Karpas-422 (cell line): ENCODE measurements around the gene HNRNPM. TPM values are rescaled to one million over a fixed set of nuclear protein-coding genes. Genes with fewer than 3 reads are reported as not detected.
A peak's percentile ranks its signal among the peaks of the same experiment; 100 is the strongest.

Experiments
- DNase-seq: peaks from one replicate; pipeline ENCODE4 v3.0.0-alpha.2; 2015
- H2AFZ ChIP-seq: fragments of 200-600 bp; sonication (generic); 2 replicates; pipeline ENCODE4 v1.6.1; 2014; ENCODE audit warnings: antibody characterized with exemption, low read length, mixed read lengths
- H3K27ac ChIP-seq: fragments of 200-600 bp; sonication (generic); 2 replicates; pipeline ENCODE4 v1.5.1; 2014; ENCODE audit warnings: mild to moderate bottlenecking, low read length, moderate library complexity
- H3K27me3 ChIP-seq: fragments of 200-600 bp; sonication (generic); 2 replicates; pipeline ENCODE4 v1.6.1; 2014; ENCODE audit warnings: low read length, mixed read lengths
- H3K36me3 ChIP-seq: fragments of 200-600 bp; sonication (generic); 2 replicates; pipeline ENCODE4 v1.6.1; 2014; ENCODE audit warnings: low read length, mixed read lengths; ENCODE audit not compliant: insufficient read depth
- H3K4me1 ChIP-seq: fragments of 200-600 bp; sonication (generic); 2 replicates; pipeline ENCODE4 v1.6.1; 2014; ENCODE audit warnings: mild to moderate bottlenecking, low read length, mixed read lengths
- H3K4me2 ChIP-seq: fragments of 200-600 bp; sonication (generic); 2 replicates; pipeline ENCODE4 v1.6.1; 2014; ENCODE audit warnings: low read length, low read depth, mild to moderate bottlenecking; ENCODE audit not compliant: poor library complexity, severe bottlenecking
- H3K4me3 ChIP-seq: fragments of 200-600 bp; sonication (generic); 2 replicates; pipeline ENCODE4 v1.5.1; 2014; ENCODE audit warnings: mild to moderate bottlenecking, antibody characterized with exemption, low read length, mixed read lengths
- H3K79me2 ChIP-seq: fragments of 200-600 bp; sonication (generic); 2 replicates; pipeline ENCODE4 v1.6.1; 2014; ENCODE audit warnings: mild to moderate bottlenecking, low read length, mixed read lengths
- H3K9ac ChIP-seq: fragments of 200-600 bp; sonication (generic); 2 replicates; pipeline ENCODE4 v1.6.0; 2014; ENCODE audit warnings: low read length
- H3K9me2 ChIP-seq: fragments of 200-600 bp; sonication (generic), shearing (Covaris generic); replicated peaks from 2 replicates; pipeline ENCODE4 v1.6.0; 2014; ENCODE audit warnings: mild to moderate bottlenecking, low read length, moderate library complexity; ENCODE audit not compliant: insufficient read depth
- H3K9me3 ChIP-seq: fragments of 300-700, 200-600 bp; sonication (generic); 2 replicates; pipeline ENCODE4 v1.6.1; 2014; ENCODE audit warnings: low read length, mixed read lengths
- H4K20me1 ChIP-seq: fragments of 200-600 bp; sonication (generic); 2 replicates; pipeline ENCODE4 v1.6.1; 2014; ENCODE audit warnings: mild to moderate bottlenecking, antibody characterized with exemption, low read length, low read depth; ENCODE audit not compliant: insufficient read depth
- total RNA-seq: library from RNA; depleted of rRNA; stranded (reverse); fragments of >200 nt; shearing (Covaris generic); gene quantifications from 2 replicates; pipeline ENCODE4 v1.2.3, GENCODE V29; 2014; ENCODE audit warnings: low replicate concordance; rRNA removed

The HNRNPM gene
- 34.4 and 94.9 TPM in 2 replicates for total RNA-seq

DNA sequence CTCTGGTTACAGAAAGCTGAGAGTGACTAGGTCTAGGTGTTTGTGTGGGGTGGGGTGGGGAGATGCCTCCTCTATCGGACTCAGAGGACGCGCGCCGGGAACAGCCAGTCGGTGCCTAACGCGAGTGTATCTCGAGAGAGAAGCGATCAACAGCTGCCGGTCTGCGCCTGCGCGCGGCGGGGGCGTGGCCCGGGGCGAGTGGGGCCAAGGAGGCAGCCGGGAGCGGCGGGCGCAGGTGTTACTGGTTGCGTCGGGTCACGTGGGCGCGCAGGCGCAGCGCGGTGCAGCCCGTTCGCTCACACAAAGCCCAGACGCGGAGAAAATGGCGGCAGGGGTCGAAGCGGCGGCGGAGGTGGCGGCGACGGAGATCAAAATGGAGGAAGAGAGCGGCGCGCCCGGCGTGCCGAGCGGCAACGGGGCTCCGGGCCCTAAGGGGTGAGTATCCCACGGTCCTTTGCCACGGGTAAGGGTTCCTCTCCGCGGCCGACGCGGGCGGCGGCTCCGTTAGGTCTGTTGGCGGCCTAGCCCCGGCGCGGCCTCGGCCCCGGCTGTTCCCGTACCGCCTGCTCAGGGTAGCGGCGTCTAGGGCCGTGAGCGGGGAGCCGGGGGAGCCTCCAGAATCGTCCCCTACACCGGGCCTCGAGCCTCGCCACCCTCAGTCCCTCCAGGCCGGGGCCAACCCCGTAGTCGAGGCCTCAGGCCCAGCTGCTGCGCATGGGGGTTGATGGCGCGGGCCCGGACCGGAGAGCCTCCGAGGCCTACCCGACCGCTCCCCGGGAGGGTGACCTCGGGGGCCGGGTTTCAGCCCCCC is at the start of gene HNRNPM:
HNRNPM (plus strand) TSS at position 299 of the 811 bp plus-strand sequence; CDS start at position 323, 24 bp downstream.
- Histone ChIP-seq H3K9ac (peak within 1 kb of the TSS; percentile 100), H3K4me1 (peaks cover 30% of the 10 kb centered on the region), H3K79me2 (peaks cover 51% of the 10 kb centered on the region), H3K36me3 (peaks cover 15% of the 10 kb centered on the region), H3K27ac (peak within 1 kb of the TSS; percentile 76), H3K4me3 (peak within 1 kb of the TSS; percentile 97), H2AFZ (peak within 1 kb of the TSS; percentile 68), H3K4me2 (peak within 1 kb of the TSS; percentile 79), H4K20me1 (peaks cover 37% of the 10 kb centered on the region), H3K9me3 (no peaks in the 10 kb centered on the region), H3K27me3 (no peaks in the 10 kb centered on the region), H3K9me2 (no peaks in the 10 kb centered on the region)
- peak; percentile 99 for DNase-seq

- Histone ChIP-seq H3K9ac (no peak overlapping the region), H3K27ac (no peak overlapping the region), H3K79me2 (peaks cover 75% of the 10 kb centered on the region), H3K4me2 (no peak overlapping the region), H3K4me1 (peaks cover 12% of the 10 kb centered on the region), H3K4me3 (no peak overlapping the region), H3K27me3 (no peaks in the 10 kb centered on the region), H2AFZ (no peak overlapping the region), H4K20me1 (peaks cover 54% of the 10 kb centered on the region), H3K9me3 (no peaks in the 10 kb centered on the region), H3K36me3 (no peaks in the 10 kb centered on the region), H3K9me2 (no peaks in the 10 kb centered on the region)
- peak; percentile 22 for DNase-seq
Observed at GRCh38 chr19:8395621-8396082, 49.1 kb upstream of the HNRNPM start.

DNA sequence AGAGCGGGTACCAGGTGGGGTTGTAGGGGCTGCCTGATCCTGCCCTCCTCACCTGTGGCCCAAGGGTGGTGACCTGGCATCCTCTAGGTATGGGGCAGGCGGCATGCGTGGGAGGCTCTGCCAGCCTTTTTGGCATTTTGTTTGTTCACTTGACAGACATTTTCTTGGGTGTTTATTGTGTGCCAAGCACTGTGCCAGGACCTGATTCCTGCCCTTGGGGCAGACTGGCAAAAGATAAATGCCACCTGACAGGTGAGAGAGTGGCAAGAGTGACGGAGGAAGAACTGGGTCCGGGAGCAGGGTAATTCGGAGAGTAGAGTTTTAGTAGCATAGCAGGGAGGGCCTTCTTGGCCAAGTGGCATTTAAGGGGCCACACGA is 48.6 kb upstream of the HNRNPM start:
- H2AFZ ChIP-seq: no peak overlapping the region
- H3K9me2 ChIP-seq: no peaks in the 10 kb centered on the region
- no peaks in the 10 kb centered on the region for H3K9me3 ChIP-seq
- no peak for DNase-seq
- H3K9ac ChIP-seq: no peak overlapping the region
- H3K27ac ChIP-seq: no peak overlapping the region
- H3K27me3 ChIP-seq: no peaks in the 10 kb centered on the region
- peaks cover 70% of the 10 kb centered on the region for H3K79me2 ChIP-seq
- peaks cover 50% of the 10 kb centered on the region for H4K20me1 ChIP-seq
- H3K36me3 ChIP-seq: no peaks in the 10 kb centered on the region
- no peak overlapping the region for H3K4me2 ChIP-seq
- H3K4me1 ChIP-seq: peaks cover 8% of the 10 kb centered on the region
- H3K4me3 ChIP-seq: no peak overlapping the region

GRCh38 chr19:8396563-8397203 is 48.1 kb upstream of the HNRNPM start:
- Histone ChIP-seq H2AFZ (no peak overlapping the region), H3K27ac (no peak overlapping the region), H3K27me3 (no peaks in the 10 kb centered on the region), H3K9me2 (no peaks in the 10 kb centered on the region), H4K20me1 (peaks cover 45% of the 10 kb centered on the region), H3K79me2 (peaks cover 65% of the 10 kb centered on the region), H3K36me3 (no peaks in the 10 kb centered on the region), H3K4me3 (no peak overlapping the region), H3K9me3 (no peaks in the 10 kb centered on the region), H3K4me1 (peaks cover 3% of the 10 kb centered on the region; the same call in 1 of the 2 replicates), H3K4me2 (no peak overlapping the region), H3K9ac (no peak overlapping the region)
- DNase-seq: peak; percentile 83

DNA sequence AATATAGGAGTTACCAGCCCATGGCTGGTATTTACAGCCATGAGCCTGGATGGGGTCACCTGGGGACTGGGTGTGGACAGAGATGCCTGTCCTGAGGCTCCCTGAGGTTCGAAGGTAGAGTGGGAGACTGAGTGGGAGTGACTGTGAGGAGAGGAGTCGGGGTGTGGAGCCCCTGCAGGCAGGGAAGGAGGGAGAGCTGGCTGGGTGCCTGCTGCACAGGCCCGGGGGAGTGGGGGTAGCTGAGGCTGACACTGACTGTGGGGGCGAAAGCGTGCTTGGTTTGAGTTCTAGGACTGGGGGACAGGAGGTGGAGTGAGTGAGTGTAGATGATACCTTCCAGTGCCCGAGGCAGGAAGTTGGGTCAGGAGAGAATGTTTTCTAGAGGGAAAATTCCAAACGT is 47.5 kb upstream of the HNRNPM start:
- H3K27ac ChIP-seq: no peak overlapping the region
- H3K9ac ChIP-seq: no peak overlapping the region
- no peaks in the 10 kb centered on the region for H3K4me1 ChIP-seq
- peaks cover 40% of the 10 kb centered on the region for H4K20me1 ChIP-seq
- no peak overlapping the region for H3K4me3 ChIP-seq
- no peak overlapping the region for H2AFZ ChIP-seq
- no peaks in the 10 kb centered on the region for H3K9me3 ChIP-seq
- H3K9me2 ChIP-seq: no peaks in the 10 kb centered on the region
- H3K36me3 ChIP-seq: no peaks in the 10 kb centered on the region
- no peaks in the 10 kb centered on the region for H3K27me3 ChIP-seq
- DNase-seq: no peak
- H3K79me2 ChIP-seq: peaks cover 59% of the 10 kb centered on the region
- H3K4me2 ChIP-seq: no peak overlapping the region

DNA sequence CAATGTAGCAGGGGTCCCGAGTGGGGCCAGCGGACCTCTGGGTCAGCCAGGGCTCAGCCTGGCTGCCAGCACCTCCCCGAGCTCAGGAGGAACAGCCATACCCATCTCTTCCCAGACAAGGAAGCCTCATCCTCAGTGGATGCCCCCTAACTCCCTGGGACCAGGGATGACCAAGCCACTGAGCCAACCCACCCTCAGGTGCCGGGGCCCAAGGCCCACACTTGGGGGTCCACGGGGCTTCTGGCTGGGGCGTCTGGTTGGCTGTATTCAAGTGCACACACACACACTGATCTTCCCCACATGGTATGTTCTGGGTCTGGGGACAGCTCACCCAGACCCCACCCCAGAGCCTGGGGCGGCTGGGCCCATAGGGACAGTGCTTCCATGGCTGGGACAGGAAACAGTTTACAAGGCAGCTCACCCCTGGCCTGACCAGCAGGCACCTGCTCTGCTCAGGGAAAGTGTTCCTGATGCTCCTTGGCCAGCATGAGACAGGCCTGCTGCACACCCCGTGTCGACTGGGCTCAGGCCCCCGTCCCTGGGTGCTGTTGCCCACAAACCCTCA is 46.9 kb upstream of the HNRNPM start:
- Histone ChIP-seq H3K36me3 (no peaks in the 10 kb centered on the region), H3K79me2 (peaks cover 55% of the 10 kb centered on the region), H3K4me2 (no peak overlapping the region), H2AFZ (no peak overlapping the region), H3K4me1 (no peaks in the 10 kb centered on the region), H3K27me3 (no peaks in the 10 kb centered on the region), H3K27ac (no peak overlapping the region), H3K9ac (no peak overlapping the region), H3K9me2 (no peaks in the 10 kb centered on the region), H4K20me1 (peaks cover 40% of the 10 kb centered on the region), H3K9me3 (no peaks in the 10 kb centered on the region), H3K4me3 (no peak overlapping the region)
- no peak for DNase-seq

GRCh38 chr19:8398311-8398771 is 46.4 kb upstream of the HNRNPM start:
- DNase-seq: no peak
- Histone ChIP-seq H4K20me1 (peaks cover 35% of the 10 kb centered on the region), H3K36me3 (no peaks in the 10 kb centered on the region), H3K9me2 (no peaks in the 10 kb centered on the region), H3K9me3 (no peaks in the 10 kb centered on the region), H2AFZ (no peak overlapping the region), H3K27ac (no peak overlapping the region), H3K9ac (no peak overlapping the region), H3K4me2 (no peak overlapping the region), H3K79me2 (peaks cover 50% of the 10 kb centered on the region), H3K27me3 (no peaks in the 10 kb centered on the region), H3K4me3 (no peak overlapping the region), H3K4me1 (no peaks in the 10 kb centered on the region)

GRCh38 chr19:8399681-8400188 is 45.0 kb upstream of the HNRNPM start:
- Histone ChIP-seq H3K36me3 (no peaks in the 10 kb centered on the region), H3K9ac (no peak overlapping the region), H3K9me2 (no peaks in the 10 kb centered on the region), H3K4me2 (no peak overlapping the region), H2AFZ (no peak overlapping the region), H3K4me3 (no peak overlapping the region), H3K27ac (no peak overlapping the region), H3K79me2 (peaks cover 36% of the 10 kb centered on the region), H3K4me1 (no peaks in the 10 kb centered on the region), H3K27me3 (no peaks in the 10 kb centered on the region), H3K9me3 (no peaks in the 10 kb centered on the region), H4K20me1 (peaks cover 29% of the 10 kb centered on the region)
- no peak for DNase-seq
